Stimulated activated CD4-positive, alpha-beta T cell treated with anti-CD3 and anti-CD28 coated beads, TNF-alpha, amount 100 ng/mL, for 24 hours (primary cell): ENCODE data around the gene SLC30A1.
"Not testable (repeated sequence)": the region's sequence is repeated elsewhere in the genome, so short reads cannot be mapped to it uniquely, and the experiment has no call there.

Experiments
- DNase-seq, 3 experiments: peaks; one replicate each; pipeline ENCODE4 v3.0.0-alpha.2; 2020; ENCODE audit warnings: low read depth in 3 of 3

Gene SLC30A1, protein sequence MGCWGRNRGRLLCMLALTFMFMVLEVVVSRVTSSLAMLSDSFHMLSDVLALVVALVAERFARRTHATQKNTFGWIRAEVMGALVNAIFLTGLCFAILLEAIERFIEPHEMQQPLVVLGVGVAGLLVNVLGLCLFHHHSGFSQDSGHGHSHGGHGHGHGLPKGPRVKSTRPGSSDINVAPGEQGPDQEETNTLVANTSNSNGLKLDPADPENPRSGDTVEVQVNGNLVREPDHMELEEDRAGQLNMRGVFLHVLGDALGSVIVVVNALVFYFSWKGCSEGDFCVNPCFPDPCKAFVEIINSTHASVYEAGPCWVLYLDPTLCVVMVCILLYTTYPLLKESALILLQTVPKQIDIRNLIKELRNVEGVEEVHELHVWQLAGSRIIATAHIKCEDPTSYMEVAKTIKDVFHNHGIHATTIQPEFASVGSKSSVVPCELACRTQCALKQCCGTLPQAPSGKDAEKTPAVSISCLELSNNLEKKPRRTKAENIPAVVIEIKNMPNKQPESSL

GRCh38 chr1:211578640-211579439, at the start of gene SLC30A1:
Gene SLC30A1, minus strand, starts transcription at chr1:211579161. Its CDS starts 549 bp downstream, at chr1:211578612.
- DNase-seq = peak; percentile 100

GRCh38 chr1:211628417-211628816, 49.5 kb upstream of the SLC30A1 start:
- DNase-seq = no peak

- DNase-seq = no peak
Observed at GRCh38 chr1:211627259-211627658, 48.3 kb upstream of the SLC30A1 start.

DNA sequence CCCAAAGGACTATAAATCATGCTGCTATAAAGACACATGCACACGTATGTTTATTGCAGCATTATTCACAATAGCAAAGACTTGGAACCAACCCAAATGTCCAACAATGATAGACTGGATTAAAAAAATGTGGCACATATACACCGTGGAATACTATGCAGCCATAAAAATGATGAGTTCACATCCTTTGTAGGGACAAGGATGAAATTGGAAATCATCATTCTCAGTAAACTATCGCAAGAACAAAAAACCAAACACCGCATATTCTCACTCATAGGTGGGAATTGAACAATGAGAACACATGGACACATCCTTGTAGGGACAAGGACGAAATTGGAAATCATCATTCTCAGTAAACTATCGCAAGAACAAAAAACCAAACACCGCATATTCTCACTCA, 46.9 kb upstream of the SLC30A1 start:
- not testable (repeated sequence) for DNase-seq

DNA sequence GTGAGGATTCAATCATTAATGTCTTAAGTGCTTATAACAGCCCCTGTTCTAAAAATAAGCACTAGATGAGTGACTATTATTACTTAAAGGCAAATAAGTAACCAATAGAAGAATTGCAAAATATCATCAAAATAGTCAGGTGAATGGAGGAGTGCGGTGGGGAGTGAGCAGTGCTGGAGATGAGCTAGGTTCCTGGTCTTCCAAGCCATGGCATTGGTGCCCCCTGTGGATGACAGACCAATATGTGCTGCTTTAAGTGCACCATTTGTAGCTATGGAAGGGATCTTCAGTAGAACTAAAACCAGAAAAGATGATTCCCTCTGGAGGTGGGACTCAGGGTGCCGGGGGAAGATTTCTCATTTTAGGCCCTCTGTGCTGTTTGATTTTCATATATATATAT, 46.1 kb upstream of the SLC30A1 start:
- DNase-seq = no peak

GRCh38 chr1:211623515-211623914, 44.6 kb upstream of the SLC30A1 start:
- DNase-seq = no peak

DNA sequence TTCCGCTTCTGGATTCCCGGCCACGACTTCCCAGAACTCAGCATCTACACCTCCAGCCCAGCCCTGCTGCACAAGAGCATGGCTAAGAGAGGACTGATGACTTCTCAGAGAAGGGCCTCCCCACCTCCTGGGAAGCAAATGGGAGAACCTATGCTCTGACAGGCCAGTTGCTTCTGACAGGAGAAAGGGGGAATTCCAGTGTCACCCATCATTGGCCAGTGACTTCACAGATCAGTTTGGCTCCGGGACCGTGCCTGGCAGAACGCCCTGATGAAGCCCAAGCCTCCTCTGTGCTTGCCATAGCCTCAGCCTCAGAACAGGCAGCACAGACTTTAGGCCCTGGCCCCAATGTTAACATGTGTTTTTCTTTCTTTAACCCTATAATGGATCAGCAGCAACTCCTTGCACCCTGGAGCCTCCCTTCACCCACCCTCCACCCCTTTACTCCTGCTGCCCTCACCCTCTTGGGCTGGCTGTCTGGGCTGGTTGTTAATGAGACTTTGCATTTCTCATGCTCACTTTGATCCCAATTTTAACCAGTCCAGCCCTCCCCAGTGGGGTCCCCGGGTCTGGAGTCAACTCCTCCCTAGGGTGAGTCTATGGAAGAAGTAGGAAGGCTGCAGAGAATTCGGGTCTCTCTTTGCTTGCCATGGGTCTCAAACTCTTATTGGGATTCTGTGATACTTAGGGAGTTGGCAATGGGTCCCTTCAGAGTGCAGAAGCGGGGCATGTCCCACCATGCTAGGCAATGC, 42.7 kb upstream of the SLC30A1 start:
- no peak for DNase-seq

DNA sequence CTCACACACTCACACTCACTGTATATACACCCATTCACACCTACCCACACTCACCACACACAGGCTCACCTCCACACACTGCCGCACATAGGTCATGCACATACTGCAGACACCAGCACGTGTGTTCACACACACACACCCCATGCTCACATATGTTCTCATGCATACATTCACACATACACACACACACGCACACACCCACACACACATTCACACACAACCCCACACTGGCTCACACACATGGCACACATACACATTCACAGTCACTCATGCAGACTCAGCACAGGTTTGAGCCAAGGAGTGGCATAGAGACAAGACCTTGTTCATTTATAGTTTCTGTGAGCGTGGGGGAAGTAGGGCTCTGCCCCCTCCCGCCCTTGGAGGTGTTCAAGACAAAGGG, 41.1 kb upstream of the SLC30A1 start:
- DNase-seq = no peak

- DNase-seq = no peak
Observed at GRCh38 chr1:211619033-211619996, 40.4 kb upstream of the SLC30A1 start.

- DNase-seq = no peak
Observed at GRCh38 chr1:211616965-211617297, 38.0 kb upstream of the SLC30A1 start.

GRCh38 chr1:211616231-211616964, 37.4 kb upstream of the SLC30A1 start:
- DNase-seq = no peak

GRCh38 chr1:211614615-211615014, 35.7 kb upstream of the SLC30A1 start:
- DNase-seq = no peak

GRCh38 chr1:211613951-211614350, 35.0 kb upstream of the SLC30A1 start:
- DNase-seq = no peak

DNA sequence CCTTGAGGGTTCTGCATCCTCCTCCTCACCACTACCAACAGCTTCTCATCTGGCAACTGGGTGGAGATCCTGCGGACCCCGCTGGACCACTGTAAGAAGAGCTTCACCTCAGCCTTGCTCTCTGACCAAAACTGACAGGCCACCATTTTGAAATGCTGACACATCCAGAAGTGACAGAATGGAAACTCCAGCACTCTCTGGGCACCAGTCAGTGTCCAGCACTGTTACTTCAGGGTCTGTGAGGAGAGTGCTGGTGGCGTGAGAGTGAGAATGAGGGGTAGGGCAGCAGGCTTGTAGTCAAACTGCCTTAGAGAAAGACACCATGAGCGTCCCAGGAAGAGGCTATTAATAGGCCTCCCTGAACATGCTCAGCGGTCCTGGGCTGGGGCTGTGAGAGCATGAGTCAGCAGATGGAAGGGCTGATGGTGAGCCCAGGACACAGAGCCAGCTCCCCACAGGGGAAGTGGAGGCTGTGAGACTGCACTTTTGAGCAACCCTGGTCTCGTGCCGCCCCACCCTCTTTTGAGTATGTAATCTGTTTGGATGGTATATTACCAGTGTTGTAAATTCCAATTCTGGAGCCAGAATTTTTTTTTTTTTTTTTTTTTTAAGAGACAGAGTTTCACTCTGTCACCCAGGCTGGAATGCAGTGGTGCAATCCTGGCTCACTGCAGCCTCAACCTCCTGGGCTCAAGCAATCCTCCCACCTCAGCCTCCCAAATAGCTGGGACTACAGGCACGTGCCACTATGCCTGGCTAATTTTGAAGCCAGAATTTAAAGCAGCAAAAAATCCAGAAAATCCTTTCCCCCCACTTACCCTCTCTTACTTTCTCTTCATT, 34.4 kb upstream of the SLC30A1 start:
- DNase-seq = no peak

DNA sequence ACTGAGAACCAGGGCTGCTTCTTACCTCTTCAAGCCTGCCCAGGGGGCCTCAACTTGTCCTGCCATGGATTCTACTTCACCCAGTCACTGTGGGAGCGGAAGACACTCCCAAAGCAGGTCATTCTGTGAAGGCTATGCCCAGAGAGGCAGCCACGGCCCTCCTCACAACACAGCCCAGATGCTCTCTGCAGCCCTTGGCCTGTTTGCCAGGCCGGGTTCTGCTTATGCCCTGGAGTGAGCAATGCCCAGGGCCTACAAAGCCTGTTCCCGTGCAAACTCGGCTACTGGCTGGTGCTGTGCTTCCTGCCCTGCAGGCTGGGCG, 33.8 kb upstream of the SLC30A1 start:
- no peak for DNase-seq

GRCh38 chr1:211611818-211612217, 32.9 kb upstream of the SLC30A1 start:
- no peak for DNase-seq

DNA sequence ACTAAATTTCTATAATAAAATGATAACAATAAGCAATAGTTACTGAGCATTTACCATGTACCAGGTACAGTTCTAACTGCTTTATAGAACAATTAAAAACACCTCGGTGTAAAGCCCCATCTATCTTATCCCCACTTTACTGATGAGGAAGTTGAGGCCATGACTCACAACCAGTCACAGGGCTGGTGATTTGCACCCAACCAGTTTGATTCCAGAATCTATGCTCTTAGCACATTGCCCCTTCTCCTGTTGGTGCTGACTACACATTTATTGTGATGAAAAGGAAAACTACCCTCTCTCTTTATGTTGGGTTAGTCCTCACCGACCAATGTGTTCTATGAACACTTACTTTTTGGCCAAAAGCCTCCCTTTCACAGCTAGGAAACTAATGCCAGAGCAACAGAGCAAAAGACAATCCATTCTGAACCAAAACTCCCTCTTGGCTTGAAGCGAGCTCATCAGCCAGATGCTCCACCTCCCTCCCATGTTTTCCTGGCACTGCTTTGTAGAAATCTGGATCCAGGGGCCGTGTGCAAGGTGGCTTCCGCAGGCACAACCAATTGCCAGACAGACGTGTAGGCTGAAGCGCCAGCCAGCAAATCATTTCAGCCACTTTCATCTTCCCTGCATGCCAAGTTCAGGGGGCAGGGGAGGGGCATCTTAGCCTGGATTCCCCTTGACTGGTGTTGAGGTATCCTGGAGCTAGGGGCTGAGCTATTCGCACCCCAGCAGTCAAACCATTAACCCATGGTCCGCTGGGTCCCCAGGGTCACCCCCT, 32.0 kb upstream of the SLC30A1 start:
- DNase-seq = no peak

GRCh38 chr1:211609120-211610024, 30.4 kb upstream of the SLC30A1 start:
- DNase-seq = no peak
